ENCODE results near the gene MARCHF3.

DNA sequence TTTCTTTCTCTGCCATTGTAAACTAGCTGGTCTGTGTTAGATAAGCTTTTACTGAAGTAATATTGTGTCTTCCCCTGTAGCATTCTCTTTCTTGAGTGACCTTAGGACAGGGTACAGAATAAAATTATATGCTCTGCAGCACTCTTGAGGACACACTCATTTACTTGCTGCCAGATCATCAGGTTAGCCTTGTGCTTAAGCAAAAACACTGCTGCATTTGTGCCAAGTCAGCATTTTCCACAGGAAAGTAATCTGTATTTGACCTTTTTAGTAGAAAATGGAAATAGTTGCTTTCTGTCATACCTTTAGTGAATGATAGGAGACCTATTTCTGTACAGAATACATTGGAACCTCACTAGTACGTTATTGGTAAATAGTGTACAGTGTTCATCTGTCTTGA, 199.2 kb downstream of the MARCHF3 start:
- no peak for TF ChIP-seq POLR2A (IDR thresholded peaks at IDR 0.05; ENCODE audit: low read length)
- no peak for TF ChIP-seq GATA1 (IDR thresholded peaks at IDR 0.05; ENCODE audit: low read depth, low read length)

Measured in erythroblast (primary cell).